Lower leg skin (tissue), 4 donors: ENCODE measurements around the gene ZNF710. TPM values are rescaled to one million over a fixed set of nuclear protein-coding genes. Genes with fewer than 3 reads are reported as not detected.

Experiments
- DNase-seq, 2 donors: peaks; one replicate each; pipeline ENCODE4 v3.0.0-alpha.2; 2019; ENCODE audit warnings: low spot score in 2 of 2
- H3K4me3 ChIP-seq: fragments of 200-600 bp; sonication (generic); 2 replicates; pipeline ENCODE4 v1.5.1; 2017; ENCODE audit warnings: mild to moderate bottlenecking, low read depth; ENCODE audit not compliant: poor library complexity, severe bottlenecking
- CTCF ChIP-seq, 3 donors: fragments of 450-650 bp; IDR thresholded peaks; one replicate each; pipeline ENCODE4 v1.5.1; 2016; ENCODE audit warnings: antibody characterized with exemption in 3 of 3, mild to moderate bottlenecking in 3 of 3, moderate library complexity in 2 of 3
- POLR2A ChIP-seq, 2 donors: fragments of 450-650 bp; IDR thresholded peaks; one replicate each; pipeline ENCODE4 v1.6.1; 2016 to 2017; ENCODE audit warnings: antibody characterized with exemption in 2 of 2, mild to moderate bottlenecking in 1 of 2, moderate library complexity in 1 of 2
- WGBS, 2 donors: methylation state at CpG; one replicate each; pipeline ENCODE4 v1.1.5; 2018; 5-methylcytosine and 5-hydroxymethylcytosine counted together
- intact Hi-C: fragments of 100-400 bp; cut with DNase I; formaldehyde crosslinking; loops from one replicate; pipeline ENCODE4 v1.15.0; 2023; ENCODE audit warnings: low total_unique reads
- total RNA-seq, 4 donors: library from RNA; depleted of rRNA; stranded (reverse); fragments of >200 nt; gene quantifications; one replicate each; pipeline ENCODE4 v1.1.0, GENCODE V29; 2016

The ZNF710 gene
- total RNA-seq, 4 donors from 2014 or later = 27.2 to 34.3 (median 32.4) TPM

- intact Hi-C loops = no loop called here
- DNase-seq = no peak
- no peak overlapping the region for H3K4me3 ChIP-seq
- 86 to 89% methylated on average over 14 of the region's 14 CpGs for WGBS, 2 donors
- TF ChIP-seq CTCF (IDR thresholded peaks at IDR 0.05) = no peak
- no peak for TF ChIP-seq POLR2A (IDR thresholded peaks at IDR 0.05)
Observed at GRCh38 chr15:90053685-90054466, 52.8 kb downstream of the ZNF710 start.

- TF ChIP-seq POLR2A (IDR thresholded peaks at IDR 0.05) (no peak), CTCF (IDR thresholded peaks at IDR 0.05) (no peak)
- no peak for DNase-seq
- intact Hi-C loops = no loop called here
- 60 to 70% methylated on average over 7 of the region's 7 CpGs for WGBS, 2 donors
- H3K4me3 ChIP-seq = no peak overlapping the region
Observed at GRCh38 chr15:90054618-90055097, 53.5 kb downstream of the ZNF710 start.

- WGBS, 2 donors = 67 to 72% methylated on average over 7 of the region's 7 CpGs
- DNase-seq = no peak
- H3K4me3 ChIP-seq = no peak overlapping the region
- intact Hi-C loops = no loop called here
- TF ChIP-seq CTCF (IDR thresholded peaks at IDR 0.05) = no peak
- no peak for TF ChIP-seq POLR2A (IDR thresholded peaks at IDR 0.05)
Observed at GRCh38 chr15:90055182-90055581, 54.1 kb downstream of the ZNF710 start.

GRCh38 chr15:90056529-90056928 lies 55.4 kb downstream of the ZNF710 start:
- 90 to 92% methylated on average over 7 of the region's 7 CpGs for WGBS, 2 donors

GRCh38 chr15:90058308-90058707 lies 57.2 kb downstream of the ZNF710 start:
- 81 to 87% methylated on average over 4 of the region's 4 CpGs for WGBS, 2 donors
- no peak for DNase-seq
- TF ChIP-seq POLR2A (IDR thresholded peaks at IDR 0.05) = no peak
- no peak for TF ChIP-seq CTCF (IDR thresholded peaks at IDR 0.05)
- H3K4me3 ChIP-seq = no peak overlapping the region
- intact Hi-C loops = no loop called here

More at GRCh38 chr15:90056529-90056928, 55.4 kb downstream of the ZNF710 start:
- H3K4me3 ChIP-seq = no peak overlapping the region
- no peak for DNase-seq
- intact Hi-C loops = no loop called here
- no peak for TF ChIP-seq CTCF (IDR thresholded peaks at IDR 0.05)
- TF ChIP-seq POLR2A (IDR thresholded peaks at IDR 0.05) = no peak
